Breast epithelium (tissue), 3 donors: ENCODE measurements around the gene IDH1.

Experiments
- CTCF ChIP-seq, 3 donors: fragments of 450-650 bp; IDR thresholded peaks; one replicate each; pipeline ENCODE4 v1.5.1; 2016 to 2017; ENCODE audit warnings: antibody characterized with exemption in 3 of 3, mild to moderate bottlenecking in 3 of 3, moderate library complexity in 3 of 3
- POLR2A ChIP-seq: fragments of 450-650 bp; IDR thresholded peaks from one replicate; pipeline ENCODE4 v1.6.1; 2016; ENCODE audit warnings: antibody characterized with exemption, mild to moderate bottlenecking, moderate library complexity
- POLR2AphosphoS5 ChIP-seq, 3 donors: sonication (generic); formaldehyde crosslinking; IDR thresholded peaks; one replicate each; pipeline ENCODE4 v1.6.1; 2017; ENCODE audit warnings: antibody characterized with exemption in 3 of 3

GRCh38 chr2:208207769-208208168 lies 47.1 kb downstream of the IDH1 start:
- TF ChIP-seq POLR2A (no peak), CTCF (IDR thresholded peaks at IDR 0.05) (no peak), POLR2AphosphoS5 (IDR thresholded peaks at IDR 0.05) (no peak)
